AG04450 (cell line): Measurements from ENCODE around the gene GTSE1. TPM values are rescaled to one million over a fixed set of nuclear protein-coding genes. Genes with fewer than 3 reads are reported as not detected.
"Not testable (repeated sequence)": the region's sequence is repeated elsewhere in the genome, so short reads cannot be mapped to it uniquely, and the experiment has no call there.

Source experiments
- CTCF ChIA-PET: fragments of 300-600, 350-600 bp; formaldehyde crosslinking; extraction: SDS; loops from one replicate; lab custom pipeline; 2022; ENCODE audit warnings: antibody characterized with exemption, inconsistent platforms; lab: Charles Lee
- POLR2A ChIA-PET: fragments of 350-600 bp; formaldehyde crosslinking; extraction: SDS; loops from one replicate; lab custom pipeline; 2021; ENCODE audit warnings: antibody characterized with exemption, inconsistent platforms; lab: Yijun Ruan, JAX
- DNase-seq: peaks from one replicate; pipeline ENCODE4 v3.0.0-alpha.2; 2011; ENCODE audit warnings: low read depth, low spot score
- H3K27ac ChIP-seq: one replicate; pipeline ENCODE4 v1.5.1; 2012; ENCODE audit warnings: low read depth, low read length, control low read depth
- H3K27me3 ChIP-seq: one replicate; pipeline ENCODE4 v1.6.0; 2012; ENCODE audit warnings: low read length; ENCODE audit not compliant: control insufficient read depth, insufficient read depth
- H3K4me3 ChIP-seq: 2 replicates; pipeline ENCODE4 v1.5.1; 2011; ENCODE audit warnings: mild to moderate bottlenecking, low read depth, low read length, control low read depth
- H3K9me3 ChIP-seq: 2 replicates; pipeline ENCODE4 v1.5.1; 2012; ENCODE audit warnings: low read length; ENCODE audit not compliant: control insufficient read depth, insufficient read depth
- CTCF ChIP-seq: IDR thresholded peaks from 2 replicates; pipeline ENCODE4 v1.5.1; 2011; ENCODE audit warnings: low read depth, low read length, control low read depth, inconsistent platforms
- polyA plus RNA-seq: library from polyadenylated mRNA; depleted of rRNA; stranded (reverse); fragments of >200 nt; gene quantifications from 2 replicates; pipeline ENCODE4 v1.2.3, GENCODE V29; 2011

Gene GTSE1
- polyA plus RNA-seq, 1 experiment = 4.0 TPM

DNA sequence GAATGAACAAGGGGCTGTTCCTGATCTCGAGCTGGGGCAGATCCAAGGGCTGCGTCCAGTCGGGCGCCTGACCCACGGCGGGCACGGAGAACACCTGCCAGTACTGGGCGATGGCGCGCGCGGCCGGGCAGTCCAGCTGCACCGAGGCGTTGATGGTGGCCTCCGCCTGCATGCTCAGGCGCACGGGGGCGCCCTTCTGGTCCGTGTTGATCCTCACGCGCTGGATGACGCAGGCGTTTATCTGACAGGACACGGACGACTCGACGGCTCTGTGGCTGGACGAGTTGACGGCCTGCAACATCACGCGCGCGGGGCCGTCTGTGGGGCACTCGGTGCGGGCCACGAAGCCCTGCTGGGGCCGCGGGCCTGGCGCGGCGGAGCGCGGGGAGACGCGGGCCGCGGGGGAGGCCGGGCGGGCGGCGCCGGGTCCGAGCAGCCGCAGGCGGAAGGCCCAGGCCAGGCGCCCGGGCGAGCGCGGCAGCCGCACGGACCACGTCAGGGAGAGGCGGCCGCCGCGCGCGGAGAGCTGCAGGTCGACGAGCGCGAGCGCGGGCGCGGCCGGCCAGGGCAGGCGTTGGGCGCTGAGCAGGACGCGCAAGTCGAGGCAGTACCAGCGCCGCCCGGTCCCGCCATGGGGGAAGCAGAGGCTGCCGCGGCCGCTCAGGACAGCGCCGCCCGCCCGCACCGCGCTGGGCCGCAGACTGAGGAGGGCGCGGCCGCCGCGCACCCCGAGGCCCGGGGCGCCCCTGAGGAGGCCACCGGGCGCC, 34.0 kb upstream of the GTSE1 start:
- CTCF ChIA-PET = no interaction called here
- Histone ChIP-seq H3K27me3 (peaks cover 31% of the 10 kb centered on the region), H3K9me3 (peaks cover 25% of the 10 kb centered on the region), H3K27ac (no peak overlapping the region), H3K4me3 (no peak overlapping the region)
- POLR2A ChIA-PET = no interaction called here
- no peak for DNase-seq
- TF ChIP-seq CTCF = peak; percentile 32; the same call in 1 of the 2 replicates

DNA sequence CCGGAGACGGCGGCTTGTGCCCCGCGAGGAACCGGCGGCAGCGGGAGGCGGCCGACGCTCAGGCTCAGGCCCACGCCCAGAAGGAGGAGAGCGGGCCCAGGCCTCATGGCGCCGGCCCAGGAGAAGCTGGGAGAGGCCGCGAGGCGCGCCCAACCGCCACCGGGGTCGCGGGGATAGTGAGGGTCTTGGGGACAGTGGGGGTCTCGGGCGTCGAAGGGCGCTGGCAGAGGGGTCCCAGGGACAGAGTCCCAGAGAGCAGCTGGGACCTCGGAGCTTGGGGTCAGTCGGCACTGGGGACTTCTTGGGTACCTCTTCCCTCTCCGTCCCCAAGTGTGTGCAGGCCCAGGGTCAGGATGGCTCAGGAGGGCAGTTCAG, 33.5 kb upstream of the GTSE1 start, which contains the start of gene PKDREJ:
Gene PKDREJ (minus strand): TSS at position 128 of the 375 bp plus-strand sequence. CDS start 21 bp downstream, at position 107.
- no peak for DNase-seq
- no peak for TF ChIP-seq CTCF
- Histone ChIP-seq H3K9me3 (peaks cover 25% of the 10 kb centered on the region), H3K27ac (no peak within 1 kb of the TSS), H3K4me3 (no peak within 1 kb of the TSS), H3K27me3 (peaks cover 26% of the 10 kb centered on the region)
- POLR2A ChIA-PET = no interaction called here
- CTCF ChIA-PET = no interaction called here

DNA sequence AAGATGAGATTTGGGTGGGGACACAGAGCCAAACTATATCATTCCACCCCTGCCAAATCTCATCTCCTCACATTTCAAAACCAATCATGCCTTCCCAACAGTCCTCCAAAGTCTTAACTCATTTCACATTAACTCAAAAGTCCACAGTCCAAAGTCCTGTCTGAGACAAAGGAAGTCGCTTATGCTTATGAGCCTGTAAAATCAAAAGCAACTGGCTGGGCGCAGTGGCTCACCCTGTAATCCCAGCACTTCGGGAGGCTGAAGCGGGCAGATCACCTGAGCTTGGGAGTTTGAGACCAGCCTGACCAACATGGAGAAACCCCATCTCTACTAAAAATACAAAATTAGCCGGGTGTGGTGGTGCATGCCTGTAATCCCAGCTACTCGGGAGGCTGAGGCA, 32.1 kb upstream of the GTSE1 start:
- H3K27ac ChIP-seq, CTCF ChIA-PET, DNase-seq, H3K4me3 ChIP-seq, POLR2A ChIA-PET: not testable (repeated sequence)
- Histone ChIP-seq H3K27me3 (peaks cover 18% of the 10 kb centered on the region), H3K9me3 (peaks cover 21% of the 10 kb centered on the region)

DNA sequence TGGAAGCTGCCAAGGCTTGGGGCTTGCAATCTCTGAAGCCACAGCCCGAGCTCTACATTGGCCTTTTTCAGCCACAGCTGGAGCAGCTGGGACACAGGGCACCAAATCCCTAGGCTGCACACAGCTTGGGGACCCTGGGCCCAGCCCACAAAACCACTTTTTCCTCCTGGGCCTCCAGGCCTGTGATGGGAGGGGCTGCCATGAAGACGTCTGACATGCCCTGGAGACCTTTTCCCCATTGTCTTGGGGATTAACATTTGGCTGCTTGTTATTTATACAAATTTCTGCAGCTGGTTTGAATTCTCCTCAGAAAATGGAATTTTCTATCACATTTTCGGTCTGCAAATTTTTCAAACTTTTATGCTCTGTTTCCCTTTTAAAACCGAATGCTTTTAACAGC, 31.0 kb upstream of the GTSE1 start:
- Histone ChIP-seq H3K27me3 (peaks cover 15% of the 10 kb centered on the region), H3K9me3 (peaks cover 21% of the 10 kb centered on the region)
- POLR2A ChIA-PET, H3K27ac ChIP-seq, DNase-seq, H3K4me3 ChIP-seq, CTCF ChIA-PET: not testable (repeated sequence)

GRCh38 chr22:46267431-46268279, 29.0 kb upstream of the GTSE1 start, which contains the start of gene TTC38:
TTC38 (plus strand) TSS chr22:46268008; CDS start chr22:46268040, 32 bp downstream.
- Histone ChIP-seq H3K4me3 (peak within 1 kb of the TSS; percentile 81), H3K9me3 (peaks cover 14% of the 10 kb centered on the region), H3K27me3 (peaks cover 4% of the 10 kb centered on the region), H3K27ac (peak within 1 kb of the TSS; percentile 11)
- POLR2A ChIA-PET = interaction anchor here (0.7 to 1.5 kb wide), 7 partner anchors 8 to 271 kb away, joined by 3 to 5 read pairs (median 4); partner anchors contain the start of gene CDPF1
- no peak for TF ChIP-seq CTCF
- CTCF ChIA-PET = interaction anchor here (1.1 to 1.4 kb wide), 2 partner anchors 21 to 146 kb away, joined by 3 read pairs; no protein-coding TSS in a partner anchor
- DNase-seq = no peak
